CD4-positive, alpha-beta T cell treated with Interleukin-4 for 1 hour (primary cell): ENCODE data around the gene SRRM1.
"Not testable (repeated sequence)": the region's sequence is repeated elsewhere in the genome, so short reads cannot be mapped to it uniquely, and the experiment has no call there.

Experiments
- DNase-seq, 2 donors: peaks; one replicate each; pipeline ENCODE4 v3.0.0-alpha.2; 2020 to 2022

The SRRM1 gene

GRCh38 chr1:24695202-24695974 is 52.3 kb downstream of the SRRM1 start:
- peak; percentile 31 to 33 for DNase-seq

- no peak for DNase-seq
Observed at GRCh38 chr1:24696041-24696755, 53.1 kb downstream of the SRRM1 start.

- DNase-seq = no peak
Observed at GRCh38 chr1:24696756-24697330, 53.7 kb downstream of the SRRM1 start.

- DNase-seq = not testable (repeated sequence)
Observed at GRCh38 chr1:24697453-24698001, 54.4 kb downstream of the SRRM1 start.

GRCh38 chr1:24698326-24698725 is 55.2 kb downstream of the SRRM1 start:
- DNase-seq = not testable (repeated sequence)

- DNase-seq = no peak
Observed at GRCh38 chr1:24699628-24700027, 56.5 kb downstream of the SRRM1 start.

GRCh38 chr1:24702511-24703293 is 59.6 kb downstream of the SRRM1 start:
- no peak for DNase-seq

GRCh38 chr1:24704411-24705259 is 61.5 kb downstream of the SRRM1 start:
- DNase-seq = no peak

- peak; percentile 44 to 62 for DNase-seq
Observed at GRCh38 chr1:24705260-24706073, 62.4 kb downstream of the SRRM1 start.

- not testable (repeated sequence) for DNase-seq
Observed at GRCh38 chr1:24706074-24706389, 62.9 kb downstream of the SRRM1 start.

- no peak for DNase-seq
Observed at GRCh38 chr1:24707687-24708086, 64.6 kb downstream of the SRRM1 start.

GRCh38 chr1:24708938-24709337 is 65.8 kb downstream of the SRRM1 start:
- peak; percentile 14 to 55 for DNase-seq

- DNase-seq = peak; percentile 17 to 27
Observed at GRCh38 chr1:24709791-24710441, 66.8 kb downstream of the SRRM1 start.

- no peak for DNase-seq
Observed at GRCh38 chr1:24711329-24711728, 68.2 kb downstream of the SRRM1 start.

GRCh38 chr1:24713176-24713575 is 70.1 kb downstream of the SRRM1 start:
- no peak for DNase-seq

- DNase-seq = no peak
Observed at GRCh38 chr1:24713736-24714135, 70.6 kb downstream of the SRRM1 start.

GRCh38 chr1:24714859-24715520 is 71.9 kb downstream of the SRRM1 start:
- no peak for DNase-seq

GRCh38 chr1:24715658-24716057 is 72.6 kb downstream of the SRRM1 start:
- DNase-seq = no peak

GRCh38 chr1:24717887-24718650 is 75.0 kb downstream of the SRRM1 start:
- no peak for DNase-seq
